B cell (primary cell): Measurements from ENCODE around the gene GGTA1. TPM values are rescaled to one million over a fixed set of nuclear protein-coding genes. Genes with fewer than 3 reads are reported as not detected.

Experiments used
- ATAC-seq: fragments of 200-7000 bp; cut with Tn5 transposase; one replicate; pipeline ENCODE4 v1.10.0; 2021; ENCODE audit warnings: low read depth, mild to moderate bottlenecking, moderate number of reproducible peaks, moderate library complexity
- CTCF ChIA-PET: fragments of 350-600 bp; sonication (Branson Sonifier 250); formaldehyde crosslinking; loops from one replicate; lab custom pipeline; 2021; ENCODE audit warnings: antibody characterized with exemption, inconsistent platforms; lab: Charles Lee
- POLR2A ChIA-PET: fragments of 350-600 bp; sonication (Branson Sonifier 250); formaldehyde crosslinking; loops from one replicate; lab custom pipeline; 2021; ENCODE audit warnings: antibody characterized with exemption; lab: Charles Lee
- DNase-seq: peaks from one replicate; pipeline ENCODE4 v3.0.0; 2013
- H2AFZ ChIP-seq: 2 replicates; pipeline ENCODE4 v1.6.1; 2012; ENCODE audit warnings: mild to moderate bottlenecking, low read depth, low read length; ENCODE audit not compliant: insufficient read depth, poor library complexity, severe bottlenecking
- H3K27ac ChIP-seq, 2 donors: 1 replicate in 1 of 2; 2 replicates in 1 of 2; pipeline ENCODE4 v1.5.1; 2012 to 2013; ENCODE audit warnings: low read length in 2 of 2, mild to moderate bottlenecking in 2 of 2, moderate library complexity in 1 of 2
- H3K27me3 ChIP-seq, 4 experiments: fragments of 200-600 bp in 1 of 4; sonication (generic) in 1 of 4; replicated peaks in 1 of 4; 1 replicate in 2 of 4; 2 replicates in 2 of 4; pipeline versions ENCODE4 v1.6.1 to v1.7.0; 2013 to 2016; ENCODE audit warnings: low read length in 3 of 4, mild to moderate bottlenecking in 2 of 4, mixed read lengths in 1 of 4, moderate library complexity in 1 of 4; ENCODE audit not compliant: insufficient read depth in 4 of 4, control insufficient read depth in 3 of 4; ENCODE audit errors: control extremely low read depth in 1 of 4
- H3K36me3 ChIP-seq, 2 experiments: replicated peaks in 1 of 2; 1 replicate in 1 of 2; 2 replicates in 1 of 2; pipeline versions ENCODE4 v1.6.1 to v1.7.1; 2013; ENCODE audit warnings: low read length in 1 of 2; ENCODE audit not compliant: insufficient read depth in 2 of 2, control insufficient read depth in 1 of 2; ENCODE audit errors: control extremely low read depth in 1 of 2, extremely low read depth in 1 of 2
- H3K4me1 ChIP-seq, 2 donors: fragments of 200-600 bp in 1 of 2; sonication (generic) in 1 of 2; 1 replicate in 1 of 2; 2 replicates in 1 of 2; pipeline versions ENCODE4 v1.5.1 to v1.6.1; 2013 to 2017; ENCODE audit warnings: low read length in 2 of 2; ENCODE audit not compliant: control insufficient read depth in 2 of 2, insufficient read depth in 2 of 2
- H3K4me2 ChIP-seq: replicated peaks from 2 replicates; pipeline ENCODE3; 2012; ENCODE audit warnings: mild to moderate bottlenecking, low read depth, low read length; ENCODE audit not compliant: poor library complexity, severe bottlenecking
- H3K4me3 ChIP-seq, 5 experiments: fragments of 200-600 bp in 1 of 5; sonication (generic) in 1 of 5; 1 replicate in 3 of 5; 2 replicates in 2 of 5; pipeline versions ENCODE4 v1.5.1 to v1.7.0; 2011 to 2016; ENCODE audit warnings: low read length in 4 of 5, mild to moderate bottlenecking in 4 of 5, low read depth in 2 of 5, control low read depth in 1 of 5, moderate library complexity in 1 of 5; ENCODE audit not compliant: insufficient read depth in 1 of 5; ENCODE audit errors: control extremely low read depth in 1 of 5, extremely low read depth in 1 of 5
- H3K79me2 ChIP-seq: fragments of 200-600 bp; sonication (generic); one replicate; pipeline ENCODE4 v1.6.0; 2016; ENCODE audit warnings: low read length; ENCODE audit not compliant: control insufficient read depth, insufficient read depth
- H3K9ac ChIP-seq: fragments of 200-600 bp; sonication (generic); 2 replicates; pipeline ENCODE4 v1.6.1; 2017; ENCODE audit warnings: mild to moderate bottlenecking, low read length, moderate library complexity
- H3K9me3 ChIP-seq, 3 donors: one replicate each; pipeline versions ENCODE4 v1.6.1 to v1.7.1; 2013; ENCODE audit warnings: low read length in 2 of 3; ENCODE audit not compliant: control insufficient read depth in 2 of 3, insufficient read depth in 1 of 3; ENCODE audit errors: control extremely low read depth in 1 of 3
- H4K20me1 ChIP-seq: 2 replicates; pipeline ENCODE4 v1.6.0; 2012; ENCODE audit warnings: mild to moderate bottlenecking, low read length; ENCODE audit not compliant: insufficient read depth, control insufficient read depth, poor library complexity, severe bottlenecking
- H3K27ac Mint-ChIP-seq: one replicate; pipeline ENCODE4 v1.8.0; 2021; ENCODE audit warnings: mixed read lengths
- H3K27me3 Mint-ChIP-seq: one replicate; pipeline ENCODE4 v1.8.0; 2021; ENCODE audit warnings: mixed read lengths
- H3K4me1 Mint-ChIP-seq: one replicate; pipeline ENCODE4 v1.8.0; 2021; ENCODE audit warnings: mixed read lengths
- H3K4me3 Mint-ChIP-seq: one replicate; pipeline ENCODE4 v1.8.0; 2021; ENCODE audit warnings: mixed read lengths
- H3K9me3 Mint-ChIP-seq: one replicate; pipeline ENCODE4 v1.8.0; 2022; ENCODE audit warnings: mixed read lengths; ENCODE audit not compliant: insufficient read depth
- EZH2 ChIP-seq: IDR thresholded peaks from 2 replicates; pipeline ENCODE4 v1.6.1; 2012; ENCODE audit warnings: borderline replicate concordance, low read depth, mild to moderate bottlenecking, moderate library complexity, low read length; ENCODE audit not compliant: insufficient read depth, poor library complexity, severe bottlenecking
- WGBS: methylation state at CpG from one replicate; pipeline ENCODE4 v1.1.5; 2013; ENCODE audit warnings: missing lambda C conversion rate; ENCODE audit not compliant: insufficient coverage; 5-methylcytosine and 5-hydroxymethylcytosine counted together
- intact Hi-C: fragments of 100-400 bp; cut with micrococcal nuclease; formaldehyde crosslinking; loops from one replicate; pipeline ENCODE4 v1.10.0; 2022
- polyA plus RNA-seq: library from polyadenylated mRNA; depleted of rRNA; stranded (reverse); fragments of >200 nt; gene quantifications from 2 replicates; pipeline ENCODE4 v1.2.3, GENCODE V29; 2012
- total RNA-seq, 2 donors: library from RNA; stranded (reverse); fragments of 120-200 nt in 1 of 2; gene quantifications; 1 replicate in 1 of 2; 2 replicates in 1 of 2; pipeline versions ENCODE4 v1.2.3 to v1.2.4, GENCODE V29; 2013 to 2022
- TF ChIP-seq, protein P1 (sequence below): fragments of 200-600 bp; IDR thresholded peaks from one replicate; pipeline ENCODE4 v1.8.0; 2022; ENCODE audit warnings: antibody characterized with exemption, mild to moderate bottlenecking

The GGTA1 gene
- total and polyA plus RNA-seq, 2 donors (not counting 1 experiment from before 2014, with no cell fraction given) = not detected

DNA sequence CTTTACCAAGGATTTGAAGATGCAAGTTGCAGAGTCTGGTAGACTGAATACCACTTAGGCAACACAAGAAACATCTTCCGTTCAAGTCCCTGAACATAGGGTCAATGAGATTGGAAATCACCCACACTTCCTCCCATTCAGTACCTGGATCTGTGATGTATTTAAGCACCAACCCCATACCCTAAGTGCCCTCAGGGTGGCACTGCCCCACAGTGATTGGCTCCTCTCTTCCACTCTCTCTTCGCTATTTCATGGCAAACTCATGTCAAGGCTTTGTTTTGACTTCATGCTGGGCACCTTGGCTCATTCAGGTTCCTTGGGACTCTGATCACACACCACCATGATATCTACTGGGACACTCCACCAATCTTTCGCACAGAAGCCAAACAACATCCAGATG, 53.7 kb downstream of the GGTA1 start:
- no peak overlapping the region for H2AFZ ChIP-seq
- DNase-seq = peak; percentile 14
- whole genome bisulfite sequencing = 98% methylated on average over 3 of the region's 3 CpGs
- POLR2A ChIA-PET = no interaction called here
- H3K9me3 Mint-ChIP-seq = no peaks in the 10 kb centered on the region
- intact Hi-C loops = no loop called here
- H3K4me3 ChIP-seq = no peak overlapping the region
- H3K36me3 ChIP-seq = no peaks in the 10 kb centered on the region
- no peak overlapping the region for H3K4me2 ChIP-seq
- H3K79me2 ChIP-seq = no peaks in the 10 kb centered on the region
- peaks cover 24% of the 10 kb centered on the region for H3K27me3 Mint-ChIP-seq
- H4K20me1 ChIP-seq = no peaks in the 10 kb centered on the region
- CTCF ChIA-PET = interaction anchor here (0.8 kb wide), 1 partner anchor 15 kb away, joined by 3 read pairs; no protein-coding TSS in a partner anchor
- no peak overlapping the region for H3K27ac Mint-ChIP-seq
- H3K4me3 Mint-ChIP-seq = no peak overlapping the region
- H3K9me3 ChIP-seq = no peaks in the 10 kb centered on the region
- H3K4me1 Mint-ChIP-seq = no peaks in the 10 kb centered on the region
- H3K27ac ChIP-seq = no peak overlapping the region
- TF ChIP-seq, protein P1, sequence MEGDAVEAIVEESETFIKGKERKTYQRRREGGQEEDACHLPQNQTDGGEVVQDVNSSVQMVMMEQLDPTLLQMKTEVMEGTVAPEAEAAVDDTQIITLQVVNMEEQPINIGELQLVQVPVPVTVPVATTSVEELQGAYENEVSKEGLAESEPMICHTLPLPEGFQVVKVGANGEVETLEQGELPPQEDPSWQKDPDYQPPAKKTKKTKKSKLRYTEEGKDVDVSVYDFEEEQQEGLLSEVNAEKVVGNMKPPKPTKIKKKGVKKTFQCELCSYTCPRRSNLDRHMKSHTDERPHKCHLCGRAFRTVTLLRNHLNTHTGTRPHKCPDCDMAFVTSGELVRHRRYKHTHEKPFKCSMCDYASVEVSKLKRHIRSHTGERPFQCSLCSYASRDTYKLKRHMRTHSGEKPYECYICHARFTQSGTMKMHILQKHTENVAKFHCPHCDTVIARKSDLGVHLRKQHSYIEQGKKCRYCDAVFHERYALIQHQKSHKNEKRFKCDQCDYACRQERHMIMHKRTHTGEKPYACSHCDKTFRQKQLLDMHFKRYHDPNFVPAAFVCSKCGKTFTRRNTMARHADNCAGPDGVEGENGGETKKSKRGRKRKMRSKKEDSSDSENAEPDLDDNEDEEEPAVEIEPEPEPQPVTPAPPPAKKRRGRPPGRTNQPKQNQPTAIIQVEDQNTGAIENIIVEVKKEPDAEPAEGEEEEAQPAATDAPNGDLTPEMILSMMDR = peak; percentile 36
- TF ChIP-seq EZH2 = no peak
- H3K9ac ChIP-seq = no peak overlapping the region
- ATAC-seq = no peak
- H3K27me3 ChIP-seq = peaks cover 0 to 9% (median 4%) of the 10 kb centered on the region in 4 experiments
- H3K4me1 ChIP-seq = no peaks in the 10 kb centered on the region

DNA sequence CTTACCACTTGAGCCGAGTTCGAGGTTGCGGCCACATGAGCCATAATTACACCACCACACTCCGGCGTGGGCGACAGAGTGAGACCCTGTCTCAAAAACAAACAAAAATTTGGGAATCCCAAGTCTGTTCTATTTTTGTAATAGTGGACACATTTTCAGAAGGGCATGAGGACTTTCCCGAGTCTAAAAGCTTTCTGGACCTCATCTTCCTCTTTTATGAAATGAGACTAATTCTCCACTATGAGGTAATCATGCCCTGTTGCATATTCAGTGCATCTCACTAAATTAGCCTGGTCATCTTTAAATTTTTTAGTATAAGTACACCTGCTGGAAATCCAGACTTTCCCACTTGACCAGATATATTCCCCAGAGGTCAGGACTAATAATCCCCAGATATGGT, 55.7 kb downstream of the GGTA1 start:
- DNase-seq (no peak), ATAC-seq (no peak)
- no peak for TF ChIP-seq EZH2
- TF ChIP-seq, protein P1 = no peak
- Histone ChIP-seq H3K36me3 (no peaks in the 10 kb centered on the region), H3K4me3 (no peak overlapping the region), H3K9me3 (no peaks in the 10 kb centered on the region), H3K27me3 (peaks cover 0 to 11% (median 4%) of the 10 kb centered on the region in 4 experiments), H2AFZ (no peak overlapping the region), H3K9ac (no peak overlapping the region), H3K27ac (no peak overlapping the region), H4K20me1 (no peaks in the 10 kb centered on the region), H3K79me2 (no peaks in the 10 kb centered on the region), H3K4me1 (no peaks in the 10 kb centered on the region), H3K4me2 (no peak overlapping the region)
- Mint-ChIP-seq H3K27ac (no peak overlapping the region), H3K27me3 (peaks cover 24% of the 10 kb centered on the region), H3K4me1 (no peaks in the 10 kb centered on the region), H3K9me3 (no peaks in the 10 kb centered on the region), H3K4me3 (no peak overlapping the region)
- intact Hi-C loops = no loop called here
- no CpG with 5 or more reads among the region's 7 CpGs for WGBS
- POLR2A ChIA-PET = no interaction called here
- CTCF ChIA-PET = no interaction called here
